Measurements from ENCODE around the gene CCDC92.

The CCDC92 gene

DNA sequence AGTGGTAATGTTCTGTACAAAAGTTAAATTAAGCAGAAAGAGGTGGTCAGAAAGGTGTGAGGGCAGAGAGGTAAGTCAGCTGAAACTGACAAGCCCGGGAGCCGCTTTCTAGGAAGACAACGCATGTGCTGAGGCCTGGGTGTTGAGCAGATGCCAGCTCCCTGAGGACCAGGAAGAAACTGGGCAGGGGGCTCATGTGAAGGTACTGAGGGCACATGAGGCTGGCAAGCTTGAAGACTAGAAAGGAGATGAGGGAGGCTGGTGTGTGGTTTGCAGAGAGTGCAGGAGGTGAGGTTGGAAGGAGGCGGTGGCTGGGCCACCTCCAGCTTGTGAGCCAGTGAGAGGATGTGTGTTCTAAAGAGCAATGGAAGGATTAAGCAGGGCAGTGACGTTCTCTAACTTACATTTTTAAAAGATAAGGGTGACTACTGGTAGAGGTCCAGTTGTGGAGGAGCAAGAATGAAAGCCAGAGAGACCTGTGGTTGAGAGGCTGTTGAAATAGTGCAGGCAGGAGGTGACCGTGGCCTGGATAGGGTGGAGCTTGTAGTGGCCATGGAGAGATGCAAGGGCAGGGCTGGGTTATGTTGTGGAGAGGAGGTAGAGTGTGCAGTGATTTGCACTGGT, 29.5 kb upstream of the CCDC92 start:
- DNase-seq (ENCODE audit: low read depth in 2 of 2): no peak

DNA sequence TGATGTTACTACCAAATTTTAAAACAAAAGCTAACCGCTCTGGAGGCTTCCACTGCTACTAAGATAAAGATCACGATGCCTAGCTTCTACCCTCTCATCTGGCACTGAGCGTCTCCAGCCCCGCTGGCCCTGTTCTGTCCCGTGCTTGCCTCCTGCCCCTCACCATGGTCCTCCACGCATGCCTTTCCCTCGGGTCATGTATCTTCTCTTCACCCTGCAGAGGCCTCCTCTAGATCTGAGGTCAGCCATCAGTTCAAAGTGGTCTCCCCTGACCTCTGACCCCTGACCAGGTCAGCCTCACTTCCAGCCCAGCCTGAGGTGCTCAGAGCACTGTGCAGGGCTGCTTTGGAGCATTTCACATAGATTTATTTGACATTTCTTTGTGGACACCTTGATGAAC, 28.7 kb upstream of the CCDC92 start:
- DNase-seq (ENCODE audit: low read depth in 2 of 2): no peak

DNA sequence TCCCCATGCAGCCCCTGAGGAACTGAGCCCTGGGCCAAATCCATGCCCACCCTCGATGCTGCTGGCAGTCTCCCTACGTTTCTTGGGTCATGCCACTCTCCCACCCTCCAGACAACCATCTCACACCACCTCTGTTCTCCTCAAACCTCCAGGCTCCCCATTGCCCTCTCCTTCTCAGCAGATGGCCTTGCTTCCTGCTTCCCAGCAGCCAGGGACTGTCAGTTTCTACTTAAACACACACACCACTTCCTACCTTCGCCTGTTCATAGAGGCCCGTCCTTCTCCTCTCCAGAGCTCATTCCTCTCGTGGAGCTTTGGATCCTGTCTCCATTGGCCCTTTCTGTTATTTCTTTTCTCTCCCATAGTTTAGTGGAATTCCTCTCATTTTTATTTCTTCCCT, 27.5 kb upstream of the CCDC92 start:
- DNase-seq (ENCODE audit: low read depth in 2 of 2): no peak

DNA sequence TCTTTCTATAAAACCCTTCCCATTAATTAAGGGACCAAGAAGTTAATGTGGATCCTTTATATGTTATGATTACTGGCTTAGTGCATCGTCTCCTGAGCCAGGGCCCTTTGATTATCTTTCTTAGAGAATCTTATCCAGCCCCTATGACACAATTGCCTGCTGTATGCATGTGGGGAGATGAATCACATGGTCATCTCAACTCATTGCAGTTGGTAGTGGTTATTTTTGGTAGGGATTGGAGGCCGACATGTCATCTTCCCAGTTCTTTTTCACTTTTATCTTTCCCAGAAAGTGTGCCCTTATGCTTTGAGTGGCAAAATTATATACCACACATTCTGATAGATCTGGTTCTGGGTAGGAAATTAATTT, 26.3 kb upstream of the CCDC92 start:
- DNase-seq (ENCODE audit: low read depth in 2 of 2): no peak

DNA sequence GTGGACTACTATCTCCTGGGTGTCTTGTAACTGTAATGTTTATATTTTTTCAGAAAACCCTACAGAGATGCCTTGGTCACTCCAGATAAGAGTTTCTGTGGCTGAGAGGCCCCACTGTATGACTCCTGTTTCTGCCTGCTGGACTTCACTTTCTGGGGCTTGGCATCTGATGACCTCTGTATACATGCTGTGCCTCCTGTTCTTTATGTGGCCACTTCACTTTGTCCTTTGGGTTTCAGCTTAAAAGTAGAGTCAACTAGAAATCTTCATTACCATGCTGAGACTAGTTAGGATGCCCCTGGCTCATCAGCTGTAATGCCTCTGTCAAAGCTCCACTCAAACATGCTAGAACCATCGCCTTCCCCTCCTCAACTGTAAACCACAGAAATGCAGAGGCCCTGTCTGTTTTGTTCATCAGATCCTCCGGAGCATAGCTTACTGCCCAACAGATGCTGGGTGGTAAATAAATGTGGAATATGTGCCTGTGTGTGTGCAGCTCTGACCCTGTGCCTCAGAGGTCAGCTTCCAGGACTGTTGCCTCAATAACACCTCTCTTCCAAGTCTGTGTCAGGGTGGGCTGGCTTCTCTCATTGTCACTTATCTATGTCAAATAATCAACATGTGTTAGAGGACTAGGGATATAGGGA, 25.8 kb upstream of the CCDC92 start:
- DNase-seq (ENCODE audit: low read depth in 2 of 2): no peak

DNA sequence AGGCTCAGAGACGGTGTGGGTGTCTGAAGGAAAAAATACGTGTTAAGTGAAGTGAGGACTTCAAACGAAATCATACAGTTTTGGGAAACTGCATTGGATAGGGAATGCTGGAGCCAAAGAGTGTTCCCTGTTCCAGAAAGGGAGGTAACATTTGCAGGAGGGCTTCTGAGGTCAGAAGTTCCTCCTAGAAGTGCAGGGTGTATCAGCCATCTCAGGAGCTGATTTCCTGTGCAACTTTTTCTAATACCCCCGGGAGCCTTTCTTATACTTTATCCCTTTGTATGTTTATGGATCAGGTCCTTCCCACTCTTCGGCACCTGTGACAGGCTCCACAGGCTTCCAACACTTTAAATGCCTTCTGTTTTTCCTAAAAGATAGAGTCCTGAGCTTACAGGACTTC, 25.3 kb upstream of the CCDC92 start:
- DNase-seq (ENCODE audit: low read depth in 2 of 2): no peak

DNA sequence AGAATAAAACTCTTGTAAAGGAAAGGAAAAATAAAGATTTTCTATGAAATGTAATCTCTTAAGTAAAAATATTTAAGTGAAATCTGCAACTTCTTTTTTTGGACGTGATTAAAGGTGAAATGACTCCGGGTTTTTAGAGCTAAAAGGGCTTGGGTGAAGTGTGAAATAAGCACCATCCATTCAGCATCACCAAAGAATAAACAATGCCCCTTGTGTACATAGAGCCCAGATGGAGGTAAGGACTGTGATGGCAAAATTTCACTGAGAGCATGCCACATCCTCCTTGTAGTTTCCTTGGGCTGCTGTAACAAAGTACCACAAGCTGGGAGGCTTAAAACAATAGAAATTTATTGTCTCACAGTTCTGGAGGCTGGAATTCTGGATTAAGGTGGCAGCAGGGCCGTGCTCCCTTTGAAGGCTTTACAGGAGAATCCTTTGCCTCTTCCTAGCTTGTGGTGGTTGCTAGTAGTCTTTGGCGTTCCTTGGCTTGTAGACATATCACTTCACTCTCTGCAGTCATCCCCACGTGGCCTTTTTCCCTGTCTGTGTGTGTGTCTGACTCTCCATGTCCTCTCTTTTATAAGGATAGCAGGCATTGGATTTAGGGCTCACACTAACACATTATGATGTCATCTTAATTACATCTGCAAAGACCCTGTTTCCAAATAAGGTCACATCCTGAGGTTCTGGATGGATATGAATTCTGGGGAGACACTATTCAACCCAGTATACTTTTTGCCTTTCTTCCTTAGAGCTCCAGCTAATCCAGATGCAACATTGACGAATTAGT, 24.6 kb upstream of the CCDC92 start:
- no peak for DNase-seq (ENCODE audit: low read depth in 2 of 2)

DNA sequence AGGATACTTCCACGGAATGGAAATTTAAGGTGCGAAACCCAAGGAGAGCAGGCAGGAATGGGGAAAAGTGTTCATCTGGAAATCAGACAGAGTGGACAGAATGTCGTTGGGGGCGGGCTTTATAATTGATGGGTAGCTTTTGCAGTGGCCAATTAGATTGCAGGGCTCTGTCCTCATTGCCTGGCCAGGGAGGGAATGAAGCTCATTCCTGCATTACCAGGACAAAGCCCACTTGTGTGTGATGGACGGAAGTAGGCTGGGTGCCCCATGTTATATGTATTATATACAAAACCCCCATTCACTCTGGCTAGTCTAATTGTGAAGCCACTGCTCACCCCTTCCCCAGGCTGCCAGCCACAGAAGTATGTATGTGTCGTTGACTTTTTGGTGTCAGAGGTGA, 23.9 kb upstream of the CCDC92 start:
- DNase-seq (ENCODE audit: low read depth in 2 of 2): no peak

DNA sequence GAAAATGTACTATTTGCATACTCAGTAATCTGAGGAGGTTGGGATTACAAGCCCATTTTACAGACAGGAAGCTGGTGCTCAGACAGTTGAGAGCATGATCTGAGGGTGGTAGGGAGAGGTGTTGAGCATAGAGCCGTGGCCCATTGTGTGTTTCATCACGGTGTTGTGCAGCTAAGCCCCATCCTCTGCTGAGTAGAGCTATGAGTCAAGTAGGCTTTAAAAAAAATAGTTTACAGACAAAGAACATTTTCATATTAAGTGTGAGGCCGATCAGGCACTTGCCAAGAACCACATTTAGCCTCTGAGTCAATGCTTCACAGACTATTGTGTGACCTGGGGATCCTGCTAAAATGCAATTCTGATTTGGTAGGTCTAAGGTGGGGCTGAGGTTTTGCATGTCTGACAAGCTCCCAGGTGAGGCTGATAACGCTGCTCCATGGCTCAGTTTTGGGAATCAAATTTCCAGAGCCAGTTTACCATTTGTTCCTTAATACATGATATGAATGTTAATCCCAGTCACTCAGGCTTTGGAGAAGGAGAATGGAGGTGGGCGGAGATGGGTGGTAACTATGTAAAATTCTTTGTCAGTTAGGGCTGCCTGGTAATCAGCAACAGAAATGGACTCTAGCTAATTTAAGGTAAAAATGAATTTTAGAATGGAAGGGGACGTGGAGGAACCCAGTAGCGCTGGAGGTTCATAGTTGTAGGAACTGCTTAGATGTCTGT, 22.6 kb upstream of the CCDC92 start:
- no peak for DNase-seq (ENCODE audit: low read depth in 2 of 2)

DNA sequence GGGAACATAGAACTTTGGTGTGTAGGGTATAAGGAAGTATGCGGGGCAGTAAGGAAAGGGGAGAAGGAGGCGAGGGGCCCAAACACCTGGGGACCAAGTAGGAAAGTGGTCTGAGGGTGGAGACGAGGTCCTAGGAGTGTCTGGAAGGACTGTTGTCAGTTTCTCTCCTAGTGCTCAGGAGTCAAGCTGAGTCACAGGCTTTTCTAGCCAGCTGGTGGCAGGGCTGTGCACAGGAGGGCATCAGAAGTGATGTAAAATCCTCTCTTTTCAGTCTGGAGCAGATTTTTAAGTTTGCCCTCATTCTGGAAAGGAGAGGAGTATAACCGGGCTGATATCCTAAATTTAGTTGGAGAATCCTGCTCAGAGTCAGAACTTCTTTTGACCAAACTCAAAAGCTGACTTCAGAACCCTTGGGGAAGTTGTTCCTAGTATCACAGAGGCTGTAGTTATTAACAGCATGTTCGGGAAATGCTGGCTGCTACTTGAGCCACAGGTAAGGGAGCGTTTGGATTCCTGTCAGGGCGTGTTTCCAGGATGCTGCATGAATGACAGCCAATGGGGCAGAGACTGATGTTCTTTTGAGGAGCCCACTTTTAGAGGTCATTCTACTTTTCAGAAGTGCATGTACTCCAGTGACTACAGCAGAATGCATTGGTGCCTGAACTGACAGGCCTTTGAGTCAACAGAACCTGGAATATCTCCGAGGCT, 19.6 kb upstream of the CCDC92 start:
- no peak for DNase-seq (ENCODE audit: low read depth in 2 of 2)

DNA sequence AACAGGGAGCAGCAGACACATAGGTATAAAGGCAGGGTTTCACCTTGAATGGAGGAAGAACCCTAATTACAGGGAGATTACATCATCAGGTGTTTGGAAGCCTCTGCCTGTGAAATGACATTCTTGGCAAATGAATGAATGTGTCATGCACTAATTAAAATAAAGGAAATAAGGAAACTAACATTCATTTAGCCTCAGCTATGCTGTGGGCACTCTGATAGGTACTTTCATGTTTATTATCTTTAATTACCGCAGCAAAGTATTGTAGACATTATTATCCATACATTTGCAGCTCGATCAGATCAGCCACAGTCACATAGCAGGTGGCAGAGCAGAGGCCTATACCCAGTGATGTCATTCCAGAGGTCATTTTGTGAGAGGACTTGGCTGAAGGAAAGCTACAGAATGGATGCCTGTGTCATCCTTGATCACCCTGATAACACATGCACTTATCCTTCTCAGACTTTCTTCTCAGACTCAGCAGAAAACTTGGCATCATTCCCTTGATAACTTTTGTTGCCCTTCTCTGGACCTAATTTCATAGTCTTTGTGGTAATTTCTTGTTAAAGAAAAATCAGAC, 18.8 kb upstream of the CCDC92 start:
- no peak for DNase-seq (ENCODE audit: low read depth in 2 of 2)

DNA sequence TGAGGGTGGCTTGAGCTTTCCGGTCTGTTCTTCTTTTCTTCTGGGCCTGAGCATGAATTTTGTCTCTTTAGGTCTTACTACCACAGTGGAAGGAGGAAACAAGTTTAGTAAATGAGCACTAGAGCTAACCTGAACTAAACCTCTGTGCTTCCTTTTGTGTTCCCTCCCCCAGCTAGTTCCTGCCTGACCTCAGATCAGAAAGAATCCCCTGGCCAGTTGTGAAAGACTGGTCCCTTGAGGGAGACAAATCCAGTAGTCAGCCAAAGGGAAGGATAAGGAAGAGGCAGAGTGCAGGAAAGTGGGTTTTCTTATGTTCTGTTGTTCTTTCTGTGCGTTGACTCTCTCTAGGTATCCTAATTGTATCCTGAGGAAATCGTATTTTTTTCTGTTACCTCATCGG, 17.9 kb upstream of the CCDC92 start:
- no peak for DNase-seq (ENCODE audit: low read depth in 2 of 2)

DNA sequence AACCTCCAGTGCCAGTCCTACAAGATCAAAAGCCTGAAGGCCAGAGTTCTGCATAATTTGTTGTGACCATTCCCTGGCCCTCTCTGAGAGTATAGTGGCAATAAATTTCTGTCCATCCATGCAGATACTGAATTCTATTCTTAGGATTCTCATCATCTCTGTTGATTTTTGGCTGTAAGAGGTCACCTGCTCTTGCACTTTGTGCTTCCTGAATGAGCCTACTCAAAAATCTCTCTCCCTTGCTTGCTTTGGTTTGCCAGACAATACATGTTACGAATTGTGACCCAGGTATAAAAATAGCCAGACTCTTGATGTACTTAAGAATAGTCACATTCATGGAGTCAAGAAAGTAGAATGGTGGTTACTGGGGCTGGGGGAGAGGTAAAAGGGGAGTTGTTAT, 17.1 kb upstream of the CCDC92 start:
- no peak for DNase-seq (ENCODE audit: low read depth in 2 of 2)

DNA sequence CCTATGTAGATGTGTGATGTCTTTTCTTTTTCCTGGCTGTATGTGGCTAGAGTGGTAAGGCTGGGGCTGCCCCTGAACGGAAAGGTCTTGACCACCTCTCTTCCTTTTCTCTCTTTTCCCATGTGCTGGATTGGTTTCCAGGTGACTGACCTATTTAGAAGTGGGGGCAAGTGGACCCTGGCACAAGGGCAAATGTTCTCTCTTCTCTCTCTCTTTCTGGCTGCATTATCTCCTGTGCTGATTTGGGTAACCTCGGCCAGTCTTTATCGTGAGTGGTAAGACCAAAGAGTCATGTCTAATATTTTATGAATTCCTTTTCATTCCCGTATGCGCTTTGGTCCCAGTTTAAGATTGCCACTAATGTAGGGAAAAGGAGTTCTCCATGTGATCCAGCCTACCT, 16.5 kb upstream of the CCDC92 start:
- no peak for DNase-seq (ENCODE audit: low read depth in 2 of 2)

DNA sequence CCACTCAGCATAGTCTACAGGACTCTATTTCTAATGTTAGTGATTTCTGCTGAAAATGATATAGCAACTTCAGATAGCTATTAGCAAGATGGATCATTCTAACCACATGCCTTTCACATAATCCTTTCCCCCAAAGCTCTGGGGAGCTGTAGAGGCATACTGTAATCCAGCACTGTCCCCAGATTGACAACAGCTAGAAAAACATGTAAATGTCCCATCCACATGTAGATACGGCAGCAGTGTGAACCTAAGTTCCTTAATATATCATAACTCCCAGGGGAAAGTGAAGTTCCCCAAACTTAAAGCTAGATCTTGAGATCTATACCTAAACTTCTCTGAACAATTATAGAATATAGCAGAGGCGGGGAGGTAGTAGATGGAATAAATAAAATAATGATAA, 14.4 kb upstream of the CCDC92 start:
- DNase-seq (ENCODE audit: low read depth in 2 of 2): no peak

DNA sequence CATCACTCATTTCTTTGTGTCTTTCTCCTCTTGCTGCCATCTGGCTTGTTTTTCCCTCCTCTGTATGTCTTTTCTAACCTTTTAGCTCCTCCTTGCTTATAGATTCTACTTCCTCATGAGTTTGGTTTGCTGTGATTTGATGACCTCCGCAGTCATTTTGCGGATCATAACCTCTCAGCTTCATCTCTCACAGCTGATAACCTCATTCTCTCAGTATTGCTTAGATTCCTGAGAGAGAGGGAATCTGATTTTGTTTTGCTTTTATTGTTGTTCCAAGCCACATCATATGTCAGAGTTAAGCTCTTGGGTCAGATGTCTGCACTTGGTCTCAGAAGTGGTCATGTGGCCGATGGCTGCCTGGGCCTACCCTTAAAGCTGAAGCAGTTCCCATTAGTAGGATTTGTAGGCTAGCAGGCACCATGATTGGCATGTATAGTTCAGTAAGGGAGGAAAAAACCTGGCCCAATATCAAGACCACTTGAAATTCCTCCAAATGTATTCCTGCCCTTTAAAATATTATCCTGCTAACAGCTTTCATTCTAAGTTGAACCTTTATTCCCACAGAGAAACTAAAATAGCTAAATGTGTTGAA, 13.8 kb upstream of the CCDC92 start:
- no peak for DNase-seq (ENCODE audit: low read depth in 2 of 2)

DNA sequence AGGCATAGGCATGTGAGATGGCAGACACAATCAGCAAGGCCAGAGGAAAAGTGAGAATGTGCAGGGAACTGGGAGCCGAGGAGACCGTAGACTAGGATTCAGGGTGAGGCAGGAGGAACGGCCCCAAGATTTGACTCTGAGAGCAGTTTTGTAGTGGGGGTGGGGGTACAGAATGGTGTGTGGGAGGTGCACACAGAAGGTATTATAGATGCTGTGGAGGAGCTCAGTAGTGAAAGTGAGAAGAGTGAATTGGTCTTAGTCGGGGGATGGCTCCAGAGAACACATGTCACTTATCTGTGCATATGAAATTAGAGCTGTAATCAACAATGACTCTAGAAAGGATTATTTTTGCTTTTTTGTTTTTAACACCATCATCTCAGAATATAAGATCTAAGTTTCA, 12.3 kb upstream of the CCDC92 start:
- no peak for DNase-seq (ENCODE audit: low read depth in 2 of 2)

DNA sequence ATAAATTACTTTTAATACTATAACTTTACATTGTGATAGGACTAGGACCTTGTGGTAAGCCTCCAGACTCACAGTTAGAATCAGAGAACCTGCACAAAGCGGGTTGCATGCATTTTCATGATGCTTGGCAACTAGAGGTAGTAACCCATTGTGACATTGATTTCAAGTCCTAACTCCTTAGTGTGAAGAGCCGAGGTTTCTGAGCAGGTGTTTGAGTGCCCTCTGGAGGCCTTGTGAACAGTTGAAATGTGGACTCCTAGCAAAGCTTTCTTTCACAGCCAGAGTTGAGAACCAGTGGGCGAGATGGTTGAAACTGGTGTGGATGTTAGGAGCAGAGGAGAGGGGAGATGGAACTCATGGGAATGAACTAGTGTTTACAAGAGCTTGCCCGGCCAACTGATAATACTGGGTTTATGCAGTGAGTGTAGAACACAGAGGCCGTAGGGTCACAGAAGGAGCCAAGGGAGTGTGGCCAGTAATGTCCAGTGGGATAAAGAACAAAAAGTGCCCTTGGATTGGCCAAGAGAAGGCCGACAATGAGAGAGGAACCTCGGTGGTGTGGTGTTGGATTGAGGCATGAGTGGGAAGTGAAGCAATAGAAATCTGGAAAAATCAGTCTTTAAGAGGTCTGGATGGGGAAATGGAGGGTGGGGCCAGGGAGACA, 11.3 kb upstream of the CCDC92 start:
- peak in 1 of 2 donors; percentile 4 for DNase-seq (ENCODE audit: low read depth in 2 of 2)

DNA sequence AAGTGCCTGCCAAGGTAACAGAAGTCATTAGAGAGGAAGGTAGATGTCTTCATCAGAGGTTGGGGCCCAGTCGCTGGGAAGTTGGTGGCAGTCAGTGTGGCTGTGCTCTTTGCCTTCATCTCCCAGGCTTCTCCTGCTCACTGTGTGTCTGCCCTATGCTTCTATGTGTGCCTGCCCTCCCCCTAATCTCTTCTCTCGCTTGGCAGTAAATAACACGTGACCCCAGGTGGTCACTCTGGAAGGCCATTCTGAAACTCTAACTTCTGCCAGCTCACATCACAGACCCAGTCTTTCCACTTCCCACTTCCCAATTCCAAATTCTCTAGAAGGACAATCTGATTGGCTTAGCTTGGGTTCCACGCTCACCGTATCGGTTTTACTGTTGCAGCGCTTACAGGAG, 9.6 kb upstream of the CCDC92 start:
- DNase-seq (ENCODE audit: low read depth in 2 of 2): no peak

DNA sequence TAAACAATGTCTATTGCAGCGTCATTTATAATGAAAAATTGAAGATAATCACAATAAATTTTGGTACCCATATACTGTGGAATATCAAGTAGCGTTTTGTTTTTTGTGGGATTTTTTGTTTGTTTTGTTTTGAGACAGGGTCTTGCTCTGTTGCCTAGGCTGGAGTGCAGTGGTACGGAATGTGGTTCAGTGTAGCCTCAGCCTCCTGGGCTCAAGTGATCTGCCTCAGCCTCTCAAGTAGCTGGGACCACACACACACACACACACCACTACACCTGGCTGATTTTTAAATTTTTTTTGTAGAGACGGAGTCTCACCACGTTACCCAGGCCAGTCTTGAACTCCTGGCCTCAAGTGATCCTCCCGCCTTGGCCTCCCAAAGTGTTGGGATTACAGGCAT, 6.9 kb upstream of the CCDC92 start:
- no peak for DNase-seq (ENCODE audit: low read depth in 2 of 2)
